Astrocyte of the cerebellum (primary cell): Measurements from ENCODE around the gene CCDC187.

Experiments used
- DNase-seq: peaks from one replicate; pipeline ENCODE4 v3.0.0-alpha.2; 2011; ENCODE audit warnings: low read depth
- H3K4me3 ChIP-seq: 2 replicates; pipeline ENCODE4 v1.5.1; 2011; ENCODE audit warnings: mild to moderate bottlenecking, low read depth, low read length, moderate library complexity
- in situ Hi-C: cut with HindIII; loops from 2 replicates; pipeline ENCODE4 v1.10.0; 2017; ENCODE audit warnings: low sequenced_read_pairs
- TF ChIP-seq, protein P1 (sequence below): IDR thresholded peaks from 2 replicates; pipeline ENCODE4 v1.5.1; 2012; ENCODE audit warnings: low read length, low read depth, moderate library complexity, mild to moderate bottlenecking; ENCODE audit errors: missing control alignments

CCDC187 gene

DNA sequence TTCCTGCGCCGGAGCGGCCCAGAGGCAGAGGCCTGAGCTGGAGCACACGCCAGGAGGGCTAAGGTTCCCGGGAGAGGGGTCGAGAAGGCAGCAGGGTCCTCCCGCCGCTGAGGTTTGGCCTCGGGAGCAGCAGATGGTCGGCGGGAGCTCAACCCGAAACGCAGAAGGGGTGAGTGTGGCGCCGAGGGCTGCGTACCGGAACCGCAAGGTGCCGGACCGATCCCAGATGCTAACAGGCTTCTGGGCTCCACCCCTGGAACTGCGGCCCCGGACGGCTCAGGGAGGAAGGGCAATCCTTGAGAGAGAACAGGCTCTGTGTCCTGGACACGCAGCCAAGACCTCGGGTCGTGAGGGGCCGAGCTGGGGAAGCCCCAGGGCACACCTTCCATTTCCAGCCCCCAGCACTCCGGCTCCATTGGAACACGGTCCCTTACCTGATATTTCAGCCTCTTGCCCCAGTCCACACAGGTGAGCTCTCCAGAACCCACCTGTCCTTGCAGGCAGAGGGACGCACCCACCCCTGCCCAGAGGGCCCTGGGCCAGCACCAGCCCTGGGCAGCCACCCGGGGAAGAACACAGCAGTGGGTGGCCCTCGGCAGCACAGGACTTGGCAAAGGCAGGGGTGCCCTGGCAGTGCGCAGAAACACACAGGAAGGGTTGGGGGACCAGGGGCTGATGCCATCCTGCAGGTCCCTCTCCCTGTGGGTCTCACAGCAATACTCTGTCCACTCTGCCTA lies 100.3 kb downstream of the CCDC187 start:
- in situ Hi-C loops: no loop called here
- TF ChIP-seq, protein P1, sequence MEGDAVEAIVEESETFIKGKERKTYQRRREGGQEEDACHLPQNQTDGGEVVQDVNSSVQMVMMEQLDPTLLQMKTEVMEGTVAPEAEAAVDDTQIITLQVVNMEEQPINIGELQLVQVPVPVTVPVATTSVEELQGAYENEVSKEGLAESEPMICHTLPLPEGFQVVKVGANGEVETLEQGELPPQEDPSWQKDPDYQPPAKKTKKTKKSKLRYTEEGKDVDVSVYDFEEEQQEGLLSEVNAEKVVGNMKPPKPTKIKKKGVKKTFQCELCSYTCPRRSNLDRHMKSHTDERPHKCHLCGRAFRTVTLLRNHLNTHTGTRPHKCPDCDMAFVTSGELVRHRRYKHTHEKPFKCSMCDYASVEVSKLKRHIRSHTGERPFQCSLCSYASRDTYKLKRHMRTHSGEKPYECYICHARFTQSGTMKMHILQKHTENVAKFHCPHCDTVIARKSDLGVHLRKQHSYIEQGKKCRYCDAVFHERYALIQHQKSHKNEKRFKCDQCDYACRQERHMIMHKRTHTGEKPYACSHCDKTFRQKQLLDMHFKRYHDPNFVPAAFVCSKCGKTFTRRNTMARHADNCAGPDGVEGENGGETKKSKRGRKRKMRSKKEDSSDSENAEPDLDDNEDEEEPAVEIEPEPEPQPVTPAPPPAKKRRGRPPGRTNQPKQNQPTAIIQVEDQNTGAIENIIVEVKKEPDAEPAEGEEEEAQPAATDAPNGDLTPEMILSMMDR: no peak
- DNase-seq: no peak
- H3K4me3 ChIP-seq: no peak overlapping the region

DNA sequence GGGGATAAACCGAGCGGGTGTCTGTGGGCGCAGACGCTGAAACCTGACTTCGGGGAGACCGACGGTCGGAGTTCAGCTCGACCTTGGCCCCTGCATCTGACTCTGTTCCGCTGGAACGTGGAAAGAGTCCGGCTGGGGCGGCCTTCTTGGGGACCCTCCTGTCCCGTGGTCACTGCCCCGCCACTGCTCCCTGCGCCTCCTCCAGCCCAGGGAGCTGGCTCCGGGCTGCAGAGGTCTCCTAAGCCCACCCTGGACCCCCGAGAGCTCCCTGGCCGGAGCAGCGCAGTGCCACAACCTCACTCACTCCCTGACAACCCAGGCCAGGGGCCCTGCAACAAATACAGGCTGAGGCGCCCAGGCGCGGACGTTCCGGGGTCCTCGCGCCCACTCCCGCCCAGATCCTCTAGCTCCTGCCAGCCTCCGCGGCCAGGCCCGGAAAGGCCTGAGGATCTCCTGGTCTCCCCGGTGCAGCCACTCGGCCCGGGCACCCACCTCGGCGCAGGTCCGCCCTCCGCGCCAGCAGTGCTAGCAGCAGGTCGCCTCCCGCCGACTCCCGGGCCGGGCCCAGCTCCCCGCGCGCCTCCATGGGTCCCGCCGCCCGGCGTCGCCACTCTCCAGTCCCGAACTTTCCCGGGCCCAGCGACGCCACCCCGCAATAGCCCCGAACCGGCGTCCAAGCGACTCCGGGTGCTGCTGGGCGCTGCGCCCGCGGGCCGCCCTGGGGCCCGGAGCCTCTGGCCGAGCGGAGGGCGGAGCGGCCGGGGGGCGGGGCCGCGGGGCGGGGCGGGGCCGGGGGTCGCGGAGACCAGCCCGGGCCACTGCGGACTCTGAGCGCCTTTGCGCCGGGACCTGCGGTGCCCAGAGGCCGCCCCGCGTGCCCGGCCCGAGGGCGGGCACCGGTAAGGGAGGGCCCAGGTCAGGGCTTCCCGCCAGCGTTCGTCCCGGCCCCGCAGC lies 101.2 kb downstream of the CCDC187 start:
- DNase-seq: no peak
- TF ChIP-seq, protein P1: no peak
- in situ Hi-C loops: no loop called here
- H3K4me3 ChIP-seq: no peak overlapping the region

DNA sequence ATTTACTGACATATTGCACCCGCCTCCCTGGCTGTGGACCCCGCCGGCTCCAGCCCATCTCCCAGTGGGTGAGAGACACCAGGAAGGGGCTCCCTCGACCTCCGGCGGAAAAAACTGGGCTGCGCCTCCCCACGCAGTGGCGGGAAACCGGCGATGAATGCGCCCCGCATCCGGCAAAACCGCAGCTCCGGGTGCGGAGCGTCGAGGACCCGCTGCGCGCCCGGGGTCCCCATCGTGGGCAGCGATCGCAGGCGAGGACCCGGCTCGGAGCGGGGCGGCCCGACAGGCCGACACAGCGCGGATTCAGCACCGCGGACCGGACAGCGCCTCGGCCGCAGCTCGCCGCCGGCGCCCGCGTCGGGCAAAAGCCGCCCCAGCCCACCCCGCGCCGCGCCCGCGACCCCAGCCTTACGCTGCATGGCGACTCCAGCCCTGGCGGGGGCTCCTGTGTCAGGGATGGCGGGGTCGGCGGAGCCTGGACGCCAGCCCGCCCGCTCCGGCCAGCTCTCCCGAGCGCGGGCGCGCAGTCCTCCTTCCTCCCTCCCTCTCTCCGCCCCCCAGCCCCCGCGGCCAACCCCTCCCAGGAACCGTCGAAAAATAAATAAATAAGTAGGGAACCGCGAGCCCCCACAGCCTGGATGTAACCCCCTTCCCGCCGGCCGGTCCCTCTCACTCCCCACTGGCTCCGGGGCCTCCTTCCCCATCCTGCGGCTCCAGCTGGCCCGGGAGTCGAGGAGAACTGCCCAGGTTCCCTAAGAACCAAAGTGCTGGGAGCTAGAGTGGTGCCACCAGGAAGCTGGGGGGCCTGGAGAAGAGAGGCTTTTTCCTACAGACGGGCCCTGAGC lies 102.1 kb downstream of the CCDC187 start:
- TF ChIP-seq, protein P1: no peak
- in situ Hi-C loops: no loop called here
- no peak for DNase-seq
- H3K4me3 ChIP-seq: no peak overlapping the region

DNA sequence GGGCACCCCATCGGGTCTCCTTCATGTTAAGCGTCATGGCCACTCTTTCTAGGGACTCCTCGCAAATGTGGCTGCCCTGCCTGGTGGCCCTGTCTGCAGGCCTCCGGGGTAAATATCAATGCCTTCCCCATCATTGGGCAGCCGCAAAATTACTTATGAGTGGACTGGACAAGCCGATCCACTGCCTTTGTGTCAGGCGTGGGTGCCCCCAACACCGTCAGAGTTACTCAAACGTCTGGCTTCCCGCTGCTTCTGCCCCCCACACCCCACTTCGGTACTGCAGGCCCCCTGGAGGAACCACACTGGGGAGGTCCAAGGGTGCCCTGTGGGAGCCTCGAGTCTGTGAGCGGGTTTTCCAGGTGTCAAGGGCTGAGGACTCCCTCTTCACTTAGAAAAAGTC lies 102.7 kb downstream of the CCDC187 start:
- TF ChIP-seq, protein P1: no peak
- no peak for DNase-seq
- in situ Hi-C loops: no loop called here
- H3K4me3 ChIP-seq: no peak overlapping the region

DNA sequence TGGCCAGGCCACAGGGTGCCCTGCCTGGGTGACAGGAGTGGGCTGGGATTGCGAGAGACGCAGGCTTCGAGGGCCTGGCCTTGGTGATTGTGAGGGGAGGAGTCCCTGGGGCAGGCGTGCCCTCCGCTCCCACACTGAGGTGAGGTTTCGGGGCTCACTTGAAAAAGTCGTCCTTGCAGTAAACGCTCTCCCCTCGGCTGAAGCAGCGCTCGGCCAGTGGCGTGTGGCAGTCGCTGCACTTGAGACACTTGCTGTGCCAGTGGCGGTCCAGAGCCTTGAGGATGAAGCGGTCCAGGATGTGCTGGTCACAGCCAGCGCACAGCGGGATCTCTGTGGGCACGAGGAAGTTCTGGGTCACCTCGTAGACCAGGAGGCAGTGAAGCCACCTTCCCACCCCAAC lies 103.5 kb downstream of the CCDC187 start:
- in situ Hi-C loops: no loop called here
- no peak for DNase-seq
- TF ChIP-seq, protein P1: no peak
- no peak overlapping the region for H3K4me3 ChIP-seq
